A549 (cell line): Measurements from ENCODE around the gene PHF21B. TPM values are rescaled to one million over a fixed set of nuclear protein-coding genes. Genes with fewer than 3 reads are reported as not detected.
"Not testable (repeated sequence)": the region's sequence is repeated elsewhere in the genome, so short reads cannot be mapped to it uniquely, and the experiment has no call there.

Source experiments
- ATAC-seq, 2 experiments: fragments of 200-7000 bp in 1 of 2; fragments of >200 bp in 1 of 2; cut with Nextera tagmentation in 1 of 2; cut with Tn5 transposase in 1 of 2; 3 replicates each; pipeline versions ENCODE4 v1.8.0 to v1.9.1; 2018 to 2020; ENCODE audit warnings: mild to moderate bottlenecking in 1 of 2, moderate library complexity in 1 of 2
- CTCF ChIA-PET: fragments of 300-600 bp; sonication (Branson Sonifier 250); formaldehyde crosslinking; extraction: SDS; loops from one replicate; lab custom pipeline; 2021; ENCODE audit warnings: antibody characterized with exemption, inconsistent platforms; lab: Yijun Ruan, JAX
- POLR2A ChIA-PET: fragments of 350-600 bp; formaldehyde crosslinking; extraction: SDS; loops from one replicate; lab custom pipeline; 2021; ENCODE audit warnings: antibody characterized with exemption, inconsistent platforms; lab: Yijun Ruan, JAX
- DNase-seq, 2 experiments: peaks; one replicate each; pipeline versions ENCODE4 v3.0.0 to v3.0.0-alpha.2; 2011 to 2016; ENCODE audit warnings: low read depth in 1 of 2, low spot score in 1 of 2
- FAIRE-seq: peaks from 2 replicates; lab custom pipeline; 2011; peaks lifted over from hg19 to GRCh38; lab: Jason Lieb, UNC
- H3K27ac ChIP-seq, 2 experiments: fragments of >200 bp; sonication (Bioruptor Twin); formaldehyde crosslinking; 3 replicates each; pipeline ENCODE4 v1.5.1; 2016 to 2017
- H3K4me1 ChIP-seq: fragments of >200 bp; sonication (Bioruptor Twin); formaldehyde crosslinking; 3 replicates; pipeline ENCODE4 v1.6.1; 2016
- H3K4me2 ChIP-seq: fragments of >200 bp; sonication (Bioruptor Twin); formaldehyde crosslinking; 3 replicates; pipeline ENCODE4 v1.6.1; 2016
- H3K4me3 ChIP-seq: fragments of >200 bp; sonication (Bioruptor Twin); formaldehyde crosslinking; 3 replicates; pipeline ENCODE4 v1.5.1; 2016
- H3K9me3 ChIP-seq: fragments of >200 bp; sonication (Bioruptor Twin); formaldehyde crosslinking; 3 replicates; pipeline ENCODE4 v1.6.1; 2016
- ATOH8 ChIP-seq: fragments of 250-450 bp; sonication (Bioruptor Pico); IDR thresholded peaks from 2 replicates; pipeline ENCODE4 v1.5.0; 2020; ENCODE audit warnings: low read depth, mild to moderate bottlenecking, moderate library complexity
- BHLHE40 ChIP-seq: IDR thresholded peaks from 2 replicates; pipeline ENCODE4 v1.6.1; 2012; ENCODE audit warnings: low read depth, low read length, inconsistent platforms
- CBX2 ChIP-seq: fragments of 200-600 bp; sonication (generic); IDR thresholded peaks from 2 replicates; pipeline ENCODE4 v1.6.1; 2016; ENCODE audit warnings: low read depth, mild to moderate bottlenecking, borderline replicate concordance
- CHD2 ChIP-seq: fragments of 150-350 bp; IDR thresholded peaks from 2 replicates; pipeline ENCODE4 v1.6.1; 2014; ENCODE audit warnings: low read length; ENCODE audit not compliant: partially characterized antibody
- ELK1 ChIP-seq: fragments of 150-350 bp; IDR thresholded peaks from 2 replicates; pipeline ENCODE4 v1.6.1; 2014; ENCODE audit warnings: low read depth, mild to moderate bottlenecking, low read length
- EP300 ChIP-seq, 2 experiments: fragments of >200 bp; sonication (Bioruptor Twin); formaldehyde crosslinking; IDR thresholded peaks; 2 replicates in 1 of 2; 3 replicates in 1 of 2; pipeline ENCODE4 v1.6.1; 2016 to 2017
- FOSB ChIP-seq: fragments of 250-450 bp; sonication (Bioruptor Pico); IDR thresholded peaks from 2 replicates; pipeline ENCODE4 v1.5.0; 2020; ENCODE audit warnings: mild to moderate bottlenecking, moderate library complexity
- GATA3 ChIP-seq: IDR thresholded peaks from 2 replicates; pipeline ENCODE4 v1.6.1; 2012; ENCODE audit warnings: borderline replicate concordance
- HES2 ChIP-seq: fragments of >200 bp; sonication (Bioruptor Twin); formaldehyde crosslinking; IDR thresholded peaks from 2 replicates; pipeline ENCODE4 v1.6.1; 2016
- HEYL ChIP-seq: fragments of 250-450 bp; sonication (Bioruptor Pico); IDR thresholded peaks from 2 replicates; pipeline ENCODE4 v1.8.0; 2021; ENCODE audit warnings: mild to moderate bottlenecking, moderate library complexity
- HOXA7 ChIP-seq: fragments of 250-450 bp; sonication (Bioruptor Pico); IDR thresholded peaks from 2 replicates; pipeline ENCODE4 v1.5.0; 2020; ENCODE audit warnings: mild to moderate bottlenecking, moderate library complexity
- HOXB13 ChIP-seq: fragments of 250-450 bp; sonication (Bioruptor Pico); IDR thresholded peaks from 2 replicates; pipeline ENCODE4 v1.5.0; 2020; ENCODE audit warnings: low read depth, mild to moderate bottlenecking, moderate library complexity
- JUNB ChIP-seq: fragments of >200 bp; sonication (Bioruptor Twin); formaldehyde crosslinking; IDR thresholded peaks from 2 replicates; pipeline ENCODE4 v1.6.1; 2016
- KDM1A ChIP-seq: fragments of 200-600 bp; sonication (generic); IDR thresholded peaks from 2 replicates; pipeline ENCODE4 v1.6.1; 2016; ENCODE audit warnings: low read depth, mild to moderate bottlenecking
- KDM5A ChIP-seq: fragments of 200-600 bp; sonication (generic); IDR thresholded peaks from 2 replicates; pipeline ENCODE4 v1.6.1; 2016; ENCODE audit warnings: antibody characterized with exemption, mild to moderate bottlenecking
- MAFK ChIP-seq: fragments of 450-650 bp; IDR thresholded peaks from 2 replicates; pipeline ENCODE4 v1.6.1; 2014; ENCODE audit not compliant: partially characterized antibody
- MYC ChIP-seq: IDR thresholded peaks from 2 replicates; pipeline ENCODE4 v1.6.1; 2012; ENCODE audit warnings: mild to moderate bottlenecking, inconsistent platforms, low read length, improper control_type of control experiment, borderline replicate concordance
- NFE2L2 ChIP-seq: fragments of 150-350 bp; conservative IDR thresholded peaks from 2 replicates; pipeline ENCODE4 v1.6.1; 2014; ENCODE audit warnings: low read length
- PHF8 ChIP-seq: fragments of 200-600 bp; sonication (generic); IDR thresholded peaks from 2 replicates; pipeline ENCODE4 v1.6.1; 2016; ENCODE audit warnings: low read depth, mild to moderate bottlenecking, antibody characterized with exemption, moderate library complexity, borderline replicate concordance
- POLR2AphosphoS2 ChIP-seq: conservative IDR thresholded peaks from 2 replicates; pipeline ENCODE4 v1.6.1; 2012; ENCODE audit warnings: low read length, improper control_type of control experiment, inconsistent platforms
- RCOR1 ChIP-seq: fragments of 150-350 bp; IDR thresholded peaks from 2 replicates; pipeline ENCODE4 v1.6.1; 2014; ENCODE audit warnings: antibody characterized with exemption, low read length, low read depth
- RFX5 ChIP-seq: fragments of 450-650 bp; IDR thresholded peaks from 2 replicates; pipeline ENCODE4 v1.7.1; 2014; ENCODE audit warnings: antibody characterized with exemption, mild to moderate bottlenecking, moderate library complexity
- RNF2 ChIP-seq: fragments of 200-600 bp; sonication (generic); IDR thresholded peaks from 2 replicates; pipeline ENCODE4 v1.6.1; 2016; ENCODE audit warnings: low read depth, mild to moderate bottlenecking, antibody characterized with exemption, moderate library complexity, borderline replicate concordance
- SREBF2 ChIP-seq: fragments of 450-650 bp; IDR thresholded peaks from 2 replicates; pipeline ENCODE4 v1.6.1; 2014; ENCODE audit warnings: mild to moderate bottlenecking, moderate library complexity
- TP53 ChIP-seq: fragments of 250-450 bp; sonication (Bioruptor Pico); IDR thresholded peaks from 2 replicates; pipeline ENCODE4 v1.5.0; 2021; ENCODE audit warnings: mild to moderate bottlenecking, moderate library complexity
- ZC3H11A ChIP-seq: fragments of 450-650 bp; IDR thresholded peaks from 2 replicates; pipeline ENCODE4 v1.6.1; 2014; ENCODE audit warnings: antibody characterized with exemption, mild to moderate bottlenecking
- ZSCAN20 ChIP-seq: fragments of 250-450 bp; sonication (Bioruptor Pico); IDR thresholded peaks from 2 replicates; pipeline ENCODE4 v1.8.0; 2022; ENCODE audit warnings: mild to moderate bottlenecking, moderate library complexity
- WGBS: methylation state at CpG from one replicate; pipeline ENCODE4 v1.1.6; 2017; ENCODE audit errors: missing lambda C conversion rate; 5-methylcytosine and 5-hydroxymethylcytosine counted together
- polyA plus RNA-seq, 4 experiments: library from polyadenylated mRNA; depleted of rRNA in 3 of 4; stranded (reverse); fragments of >200 nt; fragmentation: RNase III in 1 of 4; extraction: RNeasy Plus Mini Kit Qiagen cat#74134 plus additional on column Dnase treatment in 1 of 4; gene quantifications; 2 replicates in 3 of 4; 3 replicates in 1 of 4; pipeline ENCODE4 v1.2.3, GENCODE V29; 2011 to 2017

Gene PHF21B
- polyA plus RNA-seq, 2 of the 4 experiments (the other 2 are of a cell fraction): 0.50 to 0.70 TPM

- no peak overlapping the region for H3K27ac ChIP-seq
- ChIA-PET CTCF (no interaction called here), POLR2A (no interaction called here)
- FAIRE-seq (no peak), DNase-seq (no peak), ATAC-seq (no peak)
- no peak overlapping the region for H3K4me2 ChIP-seq
- WGBS: 74% methylated on average over 7 of the region's 15 CpGs
- no peak for TF ChIP-seq MYC
- no peaks in the 10 kb centered on the region for H3K9me3 ChIP-seq
- H3K4me1 ChIP-seq: no peaks in the 10 kb centered on the region
- no peak overlapping the region for H3K4me3 ChIP-seq
These were observed 84.2 kb downstream of the PHF21B start for GRCh38 chr22:44925465-44926123.

- no peak overlapping the region for H3K4me3 ChIP-seq
- ATAC-seq (no peak), DNase-seq (no peak), FAIRE-seq (no peak)
- ChIA-PET CTCF (no interaction called here), POLR2A (no interaction called here)
- H3K9me3 ChIP-seq: no peaks in the 10 kb centered on the region
- H3K4me2 ChIP-seq: no peak overlapping the region
- TF ChIP-seq GATA3 (no peak), ZSCAN20 (CRISPR knock-in tag) (no peak), HES2 (no peak), KDM5A (no peak)
- H3K27ac ChIP-seq: no peak overlapping the region
- 65% methylated on average over 8 of the region's 8 CpGs for WGBS
- H3K4me1 ChIP-seq: no peaks in the 10 kb centered on the region
These were observed 85.1 kb downstream of the PHF21B start for GRCh38 chr22:44924710-44925109.

- POLR2A ChIA-PET: no interaction called here
- H3K27ac ChIP-seq: no peak overlapping the region
- no peaks in the 10 kb centered on the region for H3K9me3 ChIP-seq
- H3K4me3 ChIP-seq: no peak overlapping the region
- FAIRE-seq: no peak
- H3K4me2 ChIP-seq: no peak overlapping the region
- no peaks in the 10 kb centered on the region for H3K4me1 ChIP-seq
- TF ChIP-seq RCOR1: no peak
- TF ChIP-seq POLR2AphosphoS2: no peak
- no peak for TF ChIP-seq PHF8
- no peak for TF ChIP-seq KDM1A
- no peak for TF ChIP-seq FOSB (CRISPR knock-in tag)
- no peak for TF ChIP-seq HOXB13 (CRISPR knock-in tag)
- no peak for TF ChIP-seq MAFK
- TF ChIP-seq NFE2L2: no peak
- TF ChIP-seq EP300 (IDR thresholded peaks at IDR 0.05): no peak
- TF ChIP-seq HEYL (CRISPR knock-in tag): no peak
- no peak for TF ChIP-seq HOXA7 (CRISPR knock-in tag)
- TF ChIP-seq SREBF2: no peak
- TF ChIP-seq CHD2: no peak
- no peak for TF ChIP-seq KDM5A
- TF ChIP-seq, all 56 proteins: peak for 0
- 74% methylated on average over 5 of the region's 5 CpGs for WGBS
- ATAC-seq (no peak), DNase-seq (no peak)
- CTCF ChIA-PET: no interaction called here
These were observed 85.7 kb downstream of the PHF21B start for GRCh38 chr22:44924098-44924497.

GRCh38 chr22:44921766-44922165 is 88.0 kb downstream of the PHF21B start:
- H3K9me3 ChIP-seq, H3K27ac ChIP-seq, H3K4me1 ChIP-seq, POLR2A ChIA-PET, FAIRE-seq, DNase-seq, H3K4me2 ChIP-seq, CTCF ChIA-PET, ATAC-seq, H3K4me3 ChIP-seq: not testable (repeated sequence)
- WGBS: 73% methylated on average over 10 of the region's 11 CpGs

GRCh38 chr22:44920183-44920582 is 89.6 kb downstream of the PHF21B start:
- no peak overlapping the region for H3K27ac ChIP-seq
- H3K4me1 ChIP-seq: no peaks in the 10 kb centered on the region
- ATAC-seq (no peak), DNase-seq (no peak), FAIRE-seq (no peak)
- ChIA-PET CTCF (no interaction called here), POLR2A (no interaction called here)
- H3K4me3 ChIP-seq: no peak overlapping the region
- 71% methylated on average over 14 of the region's 14 CpGs for WGBS
- H3K9me3 ChIP-seq: no peaks in the 10 kb centered on the region
- H3K4me2 ChIP-seq: no peak overlapping the region
- TF ChIP-seq TP53: no peak
- TF ChIP-seq RFX5: no peak
- TF ChIP-seq RNF2: no peak
- TF ChIP-seq ATOH8 (CRISPR knock-in tag): no peak
- no peak for TF ChIP-seq BHLHE40
- TF ChIP-seq CBX2: no peak
- no peak for TF ChIP-seq JUNB
- no peak for TF ChIP-seq ZC3H11A
- TF ChIP-seq ELK1: no peak
- no peak for TF ChIP-seq GATA3
